Measurements from ENCODE around the gene ZIC4.

Gene ZIC4

DNA sequence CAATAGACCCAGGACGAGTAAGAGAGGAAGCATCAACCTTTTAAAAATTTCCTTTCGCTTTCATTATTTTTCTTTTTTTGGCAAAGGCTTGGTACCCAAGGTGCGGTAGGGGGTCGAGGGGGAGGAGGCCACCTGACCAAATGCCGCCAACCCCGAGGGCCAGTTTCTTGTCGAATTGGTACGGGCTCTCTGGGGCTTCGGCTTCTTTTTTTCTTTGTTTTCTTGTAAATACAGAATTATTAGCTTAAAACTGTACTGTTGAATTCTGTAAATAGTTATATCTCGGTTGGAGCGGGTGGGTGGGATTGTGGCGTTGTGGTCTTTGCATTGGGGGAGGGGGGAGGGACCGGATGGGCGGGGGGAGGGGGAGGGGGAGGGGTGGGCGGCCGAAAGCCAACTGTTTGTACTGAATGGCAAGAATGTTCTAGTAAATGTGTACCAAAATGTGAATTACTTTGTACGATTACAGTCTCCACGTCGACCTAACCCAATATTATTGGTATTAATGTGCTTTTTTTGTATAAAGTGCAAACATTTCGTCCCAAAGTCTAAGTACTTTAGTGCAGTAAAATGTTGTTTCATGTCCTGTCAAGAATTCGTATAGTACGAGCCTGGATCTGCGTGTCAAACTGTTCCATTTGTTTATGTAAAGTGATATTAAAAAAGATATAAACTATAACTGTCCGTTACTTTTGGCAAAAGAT, 7.5 kb upstream of the ZIC4 start:
- Histone ChIP-seq H3K36me3 (replicated peaks) (no peaks in the 10 kb centered on the region), H3K27me3 (ENCODE audit: low read depth) (no peaks in the 10 kb centered on the region), H3K9me3 (no peaks in the 10 kb centered on the region), H3K4me1 (no peaks in the 10 kb centered on the region), H3K4me3 (no peak overlapping the region)
- no peak for DNase-seq (ENCODE audit: low spot score in 2 of 2)
- in situ Hi-C loops (cut with MboI; ENCODE audit: low sequenced_read_pairs), result no loop called here

- Histone ChIP-seq H3K9me3 (no peaks in the 10 kb centered on the region), H3K4me3 (no peak overlapping the region), H3K36me3 (replicated peaks) (no peaks in the 10 kb centered on the region), H3K4me1 (no peaks in the 10 kb centered on the region), H3K27me3 (ENCODE audit: low read depth) (no peaks in the 10 kb centered on the region)
- in situ Hi-C loops (cut with MboI; ENCODE audit: low sequenced_read_pairs), result no loop called here
- DNase-seq (ENCODE audit: low spot score in 2 of 2), result no peak
Observed at GRCh38 chr3:147412917-147413685, 6.8 kb upstream of the ZIC4 start.

- Histone ChIP-seq H3K4me3 (no peak overlapping the region), H3K27me3 (ENCODE audit: low read depth) (no peaks in the 10 kb centered on the region; the same call in 1 of the 2 replicates), H3K36me3 (replicated peaks) (no peaks in the 10 kb centered on the region), H3K9me3 (no peaks in the 10 kb centered on the region), H3K4me1 (no peaks in the 10 kb centered on the region)
- in situ Hi-C loops (cut with MboI; ENCODE audit: low sequenced_read_pairs), result no loop called here
- no peak for DNase-seq (ENCODE audit: low spot score in 2 of 2)
Observed at GRCh38 chr3:147412261-147412916, 6.0 kb upstream of the ZIC4 start.

- no peaks in the 10 kb centered on the region for H3K36me3 ChIP-seq (replicated peaks)
- H3K4me1 ChIP-seq, result no peaks in the 10 kb centered on the region
- in situ Hi-C loops (cut with MboI; ENCODE audit: low sequenced_read_pairs), result no loop called here
- H3K4me3 ChIP-seq, result no peak overlapping the region
- no peak for DNase-seq (ENCODE audit: low spot score in 2 of 2)
- no peaks in the 10 kb centered on the region; the same call in 1 of the 2 replicates for H3K27me3 ChIP-seq (ENCODE audit: low read depth)
- H3K9me3 ChIP-seq, result no peaks in the 10 kb centered on the region
Observed at GRCh38 chr3:147411815-147412241, 5.5 kb upstream of the ZIC4 start.

DNA sequence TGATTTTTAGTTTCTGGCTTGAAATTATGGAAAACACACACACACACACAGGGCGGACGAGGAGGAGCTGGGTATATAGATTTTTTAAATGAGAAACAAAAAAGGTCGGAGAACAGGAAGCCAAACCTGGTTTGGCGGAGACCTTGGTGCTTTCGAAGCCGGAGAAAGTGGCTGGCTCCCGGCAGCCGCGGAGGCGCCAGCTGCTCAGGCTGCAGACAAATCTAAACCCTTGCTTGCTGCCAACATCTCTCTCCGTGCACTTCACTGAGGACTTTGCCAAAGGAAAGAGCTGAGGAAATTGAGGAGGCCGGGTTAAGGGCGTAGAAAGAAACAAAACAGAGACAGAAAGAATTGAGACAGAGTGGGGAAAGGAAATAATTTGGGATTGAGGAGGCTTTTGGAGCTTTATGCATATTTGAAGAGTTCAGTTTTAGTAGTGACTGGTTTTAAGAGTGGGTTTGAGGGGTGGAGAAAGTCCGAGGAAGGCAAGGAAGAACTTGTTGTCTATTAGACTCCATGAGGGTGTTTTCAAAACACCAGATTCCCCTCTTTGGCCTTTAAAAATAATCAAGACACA, 5.0 kb upstream of the ZIC4 start:
- H3K4me3 ChIP-seq, result peak overlapping the region; percentile 12
- no peaks in the 10 kb centered on the region; the same call in 1 of the 2 replicates for H3K27me3 ChIP-seq (ENCODE audit: low read depth)
- DNase-seq (ENCODE audit: low spot score in 2 of 2), result no peak
- in situ Hi-C loops (cut with MboI; ENCODE audit: low sequenced_read_pairs), result no loop called here
- no peaks in the 10 kb centered on the region for H3K36me3 ChIP-seq (replicated peaks)
- no peaks in the 10 kb centered on the region for H3K4me1 ChIP-seq
- H3K9me3 ChIP-seq, result no peaks in the 10 kb centered on the region

DNA sequence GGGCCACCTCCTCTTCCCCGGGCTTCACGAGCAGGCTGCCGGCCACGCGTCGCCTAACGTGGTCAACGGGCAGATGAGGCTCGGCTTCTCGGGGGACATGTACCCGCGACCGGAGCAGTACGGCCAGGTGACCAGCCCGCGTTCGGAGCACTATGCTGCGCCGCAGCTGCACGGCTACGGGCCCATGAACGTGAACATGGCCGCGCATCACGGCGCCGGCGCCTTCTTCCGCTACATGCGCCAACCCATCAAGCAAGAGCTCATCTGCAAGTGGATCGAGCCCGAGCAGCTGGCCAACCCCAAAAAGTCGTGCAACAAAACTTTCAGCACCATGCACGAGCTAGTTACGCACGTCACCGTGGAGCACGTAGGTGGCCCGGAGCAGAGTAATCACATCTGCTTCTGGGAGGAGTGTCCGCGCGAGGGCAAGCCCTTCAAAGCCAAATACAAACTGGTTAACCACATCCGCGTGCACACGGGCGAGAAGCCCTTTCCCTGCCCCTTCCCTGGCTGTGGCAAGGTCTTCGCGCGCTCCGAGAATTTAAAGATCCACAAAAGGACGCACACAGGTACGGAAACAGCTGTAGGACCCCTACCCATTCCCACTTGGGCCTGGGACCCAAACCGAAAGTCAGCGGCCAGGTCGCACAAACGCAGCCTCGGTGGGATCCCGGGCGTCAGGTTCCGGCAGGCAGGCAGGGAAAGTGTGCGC, 4.3 kb upstream of the ZIC4 start:
- no peaks in the 10 kb centered on the region for H3K9me3 ChIP-seq
- DNase-seq (ENCODE audit: low spot score in 2 of 2), result no peak
- no peaks in the 10 kb centered on the region; the same call in 1 of the 2 replicates for H3K27me3 ChIP-seq (ENCODE audit: low read depth)
- peak overlapping the region; percentile 12 for H3K4me3 ChIP-seq
- in situ Hi-C loops (cut with MboI; ENCODE audit: low sequenced_read_pairs), result no loop called here
- H3K4me1 ChIP-seq, result no peaks in the 10 kb centered on the region
- H3K36me3 ChIP-seq (replicated peaks), result no peaks in the 10 kb centered on the region

DNA sequence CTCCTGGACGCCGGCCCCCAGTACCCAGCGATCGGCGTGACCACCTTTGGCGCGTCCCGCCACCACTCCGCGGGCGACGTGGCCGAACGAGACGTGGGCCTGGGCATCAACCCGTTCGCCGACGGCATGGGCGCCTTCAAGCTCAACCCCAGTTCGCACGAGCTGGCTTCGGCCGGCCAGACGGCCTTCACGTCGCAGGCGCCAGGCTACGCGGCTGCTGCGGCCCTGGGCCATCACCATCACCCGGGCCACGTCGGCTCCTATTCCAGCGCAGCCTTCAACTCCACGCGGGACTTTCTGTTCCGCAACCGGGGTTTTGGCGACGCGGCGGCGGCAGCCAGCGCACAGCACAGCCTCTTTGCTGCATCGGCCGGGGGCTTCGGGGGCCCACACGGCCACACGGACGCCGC, 3.8 kb upstream of the ZIC4 start:
- H3K36me3 ChIP-seq (replicated peaks), result no peaks in the 10 kb centered on the region
- H3K27me3 ChIP-seq (ENCODE audit: low read depth), result no peaks in the 10 kb centered on the region; the same call in 1 of the 2 replicates
- no peak for DNase-seq (ENCODE audit: low spot score in 2 of 2)
- H3K4me3 ChIP-seq, result no peak overlapping the region
- in situ Hi-C loops (cut with MboI; ENCODE audit: low sequenced_read_pairs), result no loop called here
- H3K4me1 ChIP-seq, result no peaks in the 10 kb centered on the region
- no peaks in the 10 kb centered on the region for H3K9me3 ChIP-seq

DNA sequence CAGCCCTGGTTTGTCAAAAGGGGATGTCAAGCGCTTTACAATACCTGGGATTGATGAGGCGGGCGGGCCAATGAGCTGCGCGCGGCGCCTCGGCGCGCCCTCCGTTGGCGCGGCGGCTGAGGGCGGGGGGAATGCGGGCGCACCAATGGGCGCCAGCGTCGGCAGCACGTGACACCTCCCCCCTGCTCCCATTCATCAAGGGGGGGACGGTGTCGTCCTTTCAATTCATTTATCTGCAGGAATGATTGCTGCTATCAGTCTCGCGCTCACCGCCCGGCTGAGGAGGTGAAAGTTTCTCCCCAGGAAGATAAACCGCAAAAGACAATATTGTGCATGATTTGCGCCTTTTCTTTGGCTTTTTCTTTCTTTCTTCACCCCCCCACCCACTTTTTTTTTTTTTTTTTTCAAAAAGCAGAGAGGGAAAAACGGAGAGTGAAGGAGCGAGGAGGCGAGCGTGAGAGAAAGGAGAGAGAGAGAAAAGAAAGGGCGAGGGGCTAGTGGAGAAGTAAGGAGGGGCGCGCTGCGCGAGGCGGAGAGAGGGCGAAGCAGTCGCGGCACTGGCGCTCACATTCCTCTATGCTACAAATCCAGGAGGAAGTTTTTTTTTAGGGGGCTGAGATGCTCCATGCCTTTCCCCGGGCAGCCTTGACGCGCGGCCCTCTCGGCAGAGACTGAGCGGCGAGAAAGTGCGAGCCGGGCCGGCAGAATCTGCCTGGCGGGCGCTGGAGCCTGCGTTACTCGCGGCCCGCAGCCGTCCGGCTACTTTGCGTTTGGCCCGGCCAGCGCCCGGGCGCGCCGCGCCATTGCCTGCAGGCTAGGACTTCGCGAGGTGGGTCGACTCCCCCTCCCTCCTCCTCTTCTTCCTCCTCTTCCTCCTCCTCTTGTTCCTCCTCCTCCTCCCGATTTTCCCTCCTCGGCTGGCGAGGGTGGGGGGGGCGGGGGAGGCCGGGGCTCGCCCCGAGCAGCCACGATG, 3.1 kb upstream of the ZIC4 start, which contains the start of gene ZIC1:
TSS of gene ZIC1 (plus strand) at position 223 of the 973 bp plus-strand sequence. CDS start at position 971, 748 bp downstream.
- no peak for DNase-seq (ENCODE audit: low spot score in 2 of 2)
- in situ Hi-C loops (cut with MboI; ENCODE audit: low sequenced_read_pairs), result no loop called here
- Histone ChIP-seq H3K36me3 (replicated peaks) (no peaks in the 10 kb centered on the region), H3K4me1 (no peaks in the 10 kb centered on the region), H3K4me3 (no peak within 1 kb of the TSS), H3K9me3 (no peaks in the 10 kb centered on the region), H3K27me3 (ENCODE audit: low read depth) (no peaks in the 10 kb centered on the region; the same call in 1 of the 2 replicates)

DNA sequence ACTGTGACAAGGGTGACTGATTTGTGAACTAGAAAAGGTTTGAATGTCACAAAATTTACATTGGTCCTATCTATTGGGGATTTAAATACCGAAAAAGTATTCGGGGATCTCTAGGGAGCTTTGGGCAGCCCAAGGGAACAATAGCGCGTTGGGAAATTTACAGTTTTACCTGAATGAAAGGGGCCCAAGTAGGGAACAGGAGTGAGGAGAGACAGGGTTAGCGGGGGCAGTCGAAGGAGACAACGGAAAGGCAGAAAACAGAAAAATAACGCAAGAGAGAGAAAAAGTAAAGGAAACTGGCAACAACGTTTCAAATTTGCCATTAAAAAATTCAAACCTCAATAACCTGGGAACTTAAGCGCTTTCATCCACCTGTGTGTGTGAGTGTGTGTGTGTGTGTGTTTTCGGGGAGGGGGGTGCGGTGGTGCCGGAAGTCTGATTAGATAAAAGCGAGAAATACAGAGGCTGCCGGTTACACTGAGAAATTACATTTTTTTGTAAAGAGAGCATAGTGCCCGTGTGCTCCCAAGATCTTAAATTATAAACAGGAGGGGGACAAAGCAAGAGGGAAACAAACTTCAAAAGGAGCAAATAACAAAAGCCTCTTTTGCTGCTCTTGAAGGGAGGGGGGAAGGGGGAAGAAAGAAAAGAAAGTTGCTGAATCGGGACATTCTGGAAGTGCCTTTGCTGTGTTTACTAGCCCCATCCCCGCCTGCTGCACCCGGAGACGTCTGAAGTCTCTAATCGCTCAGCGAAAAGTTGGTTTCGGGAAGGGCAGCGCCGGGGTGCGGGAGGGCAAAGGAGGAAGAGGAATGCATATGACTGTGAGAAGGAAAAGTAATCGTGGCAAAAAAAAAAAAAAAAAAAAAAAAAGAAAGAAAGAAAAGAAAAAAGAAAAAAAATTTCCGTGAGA, 2.1 kb upstream of the ZIC4 start:
- H3K27me3 ChIP-seq (ENCODE audit: low read depth), result no peaks in the 10 kb centered on the region; the same call in 1 of the 2 replicates
- in situ Hi-C loops (cut with MboI; ENCODE audit: low sequenced_read_pairs), result no loop called here
- no peaks in the 10 kb centered on the region for H3K4me1 ChIP-seq
- no peaks in the 10 kb centered on the region for H3K9me3 ChIP-seq
- no peaks in the 10 kb centered on the region for H3K36me3 ChIP-seq (replicated peaks)
- DNase-seq (ENCODE audit: low spot score in 2 of 2), result no peak
- H3K4me3 ChIP-seq, result no peak overlapping the region

GRCh38 chr3:147407498-147408187, 1.3 kb upstream of the ZIC4 start:
- in situ Hi-C loops (cut with MboI; ENCODE audit: low sequenced_read_pairs), result no loop called here
- Histone ChIP-seq H3K36me3 (replicated peaks) (no peaks in the 10 kb centered on the region), H3K4me1 (no peaks in the 10 kb centered on the region), H3K4me3 (no peak overlapping the region), H3K9me3 (no peaks in the 10 kb centered on the region), H3K27me3 (ENCODE audit: low read depth) (no peaks in the 10 kb centered on the region; the same call in 1 of the 2 replicates)
- DNase-seq (ENCODE audit: low spot score in 2 of 2), result no peak

DNA sequence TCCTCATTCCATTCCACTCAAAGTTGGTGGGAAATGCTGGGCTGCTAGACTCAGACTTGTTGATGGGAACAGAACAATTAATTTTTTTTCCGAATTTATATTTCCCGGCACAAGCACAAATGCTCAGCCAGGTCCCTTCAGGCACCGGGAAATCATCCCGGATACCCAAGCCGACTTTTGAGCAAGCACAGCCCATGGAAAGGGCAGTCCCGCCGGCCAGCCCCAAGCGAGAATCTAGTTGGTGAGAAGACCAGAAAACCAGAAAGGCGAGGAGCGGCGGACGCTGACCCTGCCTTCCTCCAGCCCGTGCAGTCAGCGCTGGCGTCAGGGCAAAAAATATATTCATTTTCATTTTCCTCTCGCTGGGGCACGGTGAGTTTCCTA, 763 bp upstream of the ZIC4 start:
- H3K9me3 ChIP-seq, result no peaks in the 10 kb centered on the region
- no peak overlapping the region for H3K4me3 ChIP-seq
- no peaks in the 10 kb centered on the region for H3K36me3 ChIP-seq (replicated peaks)
- in situ Hi-C loops (cut with MboI; ENCODE audit: low sequenced_read_pairs), result no loop called here
- no peaks in the 10 kb centered on the region for H3K4me1 ChIP-seq
- DNase-seq (ENCODE audit: low spot score in 2 of 2), result no peak
- no peaks in the 10 kb centered on the region; the same call in 1 of the 2 replicates for H3K27me3 ChIP-seq (ENCODE audit: low read depth)

All from HAP-1 (cell line).